GM23338 (cell line): ENCODE results near the gene SRCIN1. TPM values are rescaled to one million over a fixed set of nuclear protein-coding genes. Genes with fewer than 3 reads are reported as not detected.

Experiments used
- ATAC-seq: fragments of 200-7000 bp; cut with Tn5 transposase; 3 replicates; pipeline ENCODE4 v1.9.1; 2020
- DNase-seq: peaks from one replicate; pipeline ENCODE4 v3.0.0-alpha.2; 2015; ENCODE audit warnings: low spot score
- H2AFZ ChIP-seq: fragments of 200-600 bp; sonication (generic); 2 replicates; pipeline ENCODE4 v1.8.0; 2016; ENCODE audit warnings: antibody characterized with exemption, mild to moderate bottlenecking, moderate library complexity
- H3F3A ChIP-seq: fragments of 200-600 bp; sonication (generic); replicated peaks from 2 replicates; pipeline ENCODE4 v1.8.0; 2017; ENCODE audit warnings: antibody characterized with exemption, mixed run types, low read depth
- H3K27ac ChIP-seq: fragments of 200-600 bp; sonication (generic); 2 replicates; pipeline ENCODE4 v1.6.1; 2016; ENCODE audit warnings: low read depth
- H3K27me3 ChIP-seq: fragments of 200-600 bp; sonication (generic); 2 replicates; pipeline ENCODE4 v1.8.0; 2016; ENCODE audit warnings: mild to moderate bottlenecking, mixed run types, moderate library complexity; ENCODE audit not compliant: insufficient read depth
- H3K36me3 ChIP-seq: fragments of 200-600 bp; sonication (generic); 2 replicates; pipeline ENCODE4 v1.8.0; 2016; ENCODE audit warnings: mild to moderate bottlenecking; ENCODE audit not compliant: insufficient read depth
- H3K4me1 ChIP-seq: fragments of 200-600 bp; sonication (generic); 2 replicates; pipeline ENCODE4 v1.8.0; 2016; ENCODE audit warnings: mild to moderate bottlenecking, moderate library complexity; ENCODE audit not compliant: insufficient read depth
- H3K4me2 ChIP-seq: fragments of 200-600 bp; sonication (generic); 2 replicates; pipeline ENCODE4 v1.7.1; 2017; ENCODE audit warnings: mixed run types
- H3K4me3 ChIP-seq: fragments of 200-600 bp; sonication (generic); 2 replicates; pipeline ENCODE4 v1.6.1; 2016; ENCODE audit warnings: mixed run types
- H3K79me2 ChIP-seq: fragments of 200-600 bp; sonication (generic); replicated peaks from 2 replicates; pipeline ENCODE4 v1.8.0; 2017; ENCODE audit warnings: mild to moderate bottlenecking; ENCODE audit not compliant: insufficient read depth
- H3K9me2 ChIP-seq: fragments of 200-600 bp; sonication (generic); 2 replicates; pipeline ENCODE4 v1.8.0; 2017; ENCODE audit not compliant: insufficient read depth
- H4K20me1 ChIP-seq: fragments of 200-600 bp; sonication (generic); replicated peaks from 2 replicates; pipeline ENCODE4 v1.8.0; 2017; ENCODE audit warnings: mild to moderate bottlenecking; ENCODE audit not compliant: insufficient read depth
- H3K27ac Mint-ChIP-seq: 2 replicates; pipeline ENCODE4 v1.8.0; 2020; ENCODE audit warnings: inconsistent platforms, mild to moderate bottlenecking, moderate library complexity, mixed read lengths
- H3K27me3 Mint-ChIP-seq: 3 replicates; pipeline ENCODE4 v1.8.0; 2022; ENCODE audit warnings: low read depth, mild to moderate bottlenecking, moderate library complexity, mixed read lengths, inconsistent platforms; ENCODE audit not compliant: insufficient read depth, poor library complexity
- H3K36me3 Mint-ChIP-seq: 3 replicates; pipeline ENCODE4 v1.8.0; 2021; ENCODE audit warnings: low read depth, mild to moderate bottlenecking, inconsistent platforms, moderate library complexity, mixed read lengths
- H3K4me1 Mint-ChIP-seq: 3 replicates; pipeline ENCODE4 v1.8.0; 2020; ENCODE audit warnings: mild to moderate bottlenecking, inconsistent platforms, mixed read lengths
- H3K4me3 Mint-ChIP-seq: 3 replicates; pipeline ENCODE4 v1.8.0; 2021; ENCODE audit warnings: moderate library complexity, mild to moderate bottlenecking, inconsistent platforms, mixed read lengths
- H3K9me3 Mint-ChIP-seq: 3 replicates; pipeline ENCODE4 v1.8.0; 2020; ENCODE audit warnings: moderate library complexity, mild to moderate bottlenecking, inconsistent platforms, mixed read lengths
- CREB1 ChIP-seq: fragments of 250-450 bp; sonication (Bioruptor Pico); IDR thresholded peaks from 2 replicates; pipeline ENCODE4 v1.5.0; 2020; ENCODE audit warnings: low read depth, mild to moderate bottlenecking, moderate library complexity
- EZH2 ChIP-seq: fragments of 200-600 bp; sonication (generic); IDR thresholded peaks from one replicate; pipeline ENCODE4 v1.8.0; 2017; ENCODE audit warnings: antibody characterized with exemption, mild to moderate bottlenecking, low read depth; ENCODE audit not compliant: unreplicated experiment
- EZH2phosphoT487 ChIP-seq: fragments of 200-600 bp; sonication (generic); IDR thresholded peaks from one replicate; pipeline ENCODE4 v1.8.1; 2018; ENCODE audit warnings: antibody characterized with exemption; ENCODE audit not compliant: unreplicated experiment
- JUNB ChIP-seq: IDR thresholded peaks from one replicate; pipeline ENCODE4 v1.6.1; 2016; ENCODE audit warnings: antibody characterized with exemption; ENCODE audit not compliant: unreplicated experiment
- NANOG ChIP-seq: IDR thresholded peaks from 2 replicates; pipeline ENCODE4 v1.6.1; 2016; ENCODE audit warnings: antibody characterized with exemption, borderline replicate concordance
- POLR2AphosphoS5 ChIP-seq: IDR thresholded peaks from 2 replicates; pipeline ENCODE4 v1.6.1; 2016; ENCODE audit warnings: antibody characterized with exemption, low read depth
- STAT1 ChIP-seq: IDR thresholded peaks from one replicate; pipeline ENCODE4 v1.6.1; 2016; ENCODE audit warnings: antibody characterized with exemption; ENCODE audit not compliant: unreplicated experiment
- ZNF114 ChIP-seq: fragments of 250-450 bp; sonication (Bioruptor Pico); IDR thresholded peaks from 2 replicates; pipeline ENCODE4 v1.5.0; 2020; ENCODE audit warnings: mild to moderate bottlenecking, moderate library complexity
- ZNF331 ChIP-seq: fragments of 250-450 bp; sonication (Bioruptor Pico); IDR thresholded peaks from 2 replicates; pipeline ENCODE4 v1.5.0; 2020; ENCODE audit warnings: low read depth, mild to moderate bottlenecking, moderate library complexity
- polyA plus RNA-seq: library from polyadenylated mRNA; unstranded; fragments of >200 nt; fragmentation: Nextera tagmentation; extraction: Ambion mirVana; gene quantifications from 2 replicates; pipeline ENCODE4 v1.2.1, GENCODE V29; 2016
- total RNA-seq: library from RNA; depleted of rRNA; stranded (reverse); fragments of >200 nt; shearing (Covaris generic); gene quantifications from 2 replicates; pipeline ENCODE4 v1.2.3, GENCODE V29; 2014
- TF ChIP-seq, protein P1 (sequence below), 2 experiments: fragments of 200-600 bp in 1 of 2; sonication (generic) in 1 of 2; conservative IDR thresholded peaks; 2 replicates each; pipeline versions ENCODE4 v1.5.1 to v1.6.1; 2016 to 2017; ENCODE audit warnings: antibody characterized with exemption in 2 of 2, low read depth in 2 of 2, mild to moderate bottlenecking in 2 of 2, moderate library complexity in 1 of 2
- TF ChIP-seq, protein P2 (sequence below): IDR thresholded peaks from 2 replicates; pipeline ENCODE4 v1.6.1; 2016; ENCODE audit warnings: antibody characterized with exemption
- TF ChIP-seq, protein P3 (sequence below): fragments of 250-450 bp; sonication (Bioruptor Pico); IDR thresholded peaks from 2 replicates; pipeline ENCODE4 v1.5.0; 2020; ENCODE audit warnings: mild to moderate bottlenecking, moderate library complexity
- TF ChIP-seq, protein P4 (sequence below): IDR thresholded peaks from one replicate; pipeline ENCODE4 v1.6.1; 2018; ENCODE audit warnings: antibody characterized with exemption; ENCODE audit not compliant: unreplicated experiment

The SRCIN1 gene
- total and polyA plus RNA-seq, 2 experiments from 2014 or later: 0.87 to 2.2 TPM

DNA sequence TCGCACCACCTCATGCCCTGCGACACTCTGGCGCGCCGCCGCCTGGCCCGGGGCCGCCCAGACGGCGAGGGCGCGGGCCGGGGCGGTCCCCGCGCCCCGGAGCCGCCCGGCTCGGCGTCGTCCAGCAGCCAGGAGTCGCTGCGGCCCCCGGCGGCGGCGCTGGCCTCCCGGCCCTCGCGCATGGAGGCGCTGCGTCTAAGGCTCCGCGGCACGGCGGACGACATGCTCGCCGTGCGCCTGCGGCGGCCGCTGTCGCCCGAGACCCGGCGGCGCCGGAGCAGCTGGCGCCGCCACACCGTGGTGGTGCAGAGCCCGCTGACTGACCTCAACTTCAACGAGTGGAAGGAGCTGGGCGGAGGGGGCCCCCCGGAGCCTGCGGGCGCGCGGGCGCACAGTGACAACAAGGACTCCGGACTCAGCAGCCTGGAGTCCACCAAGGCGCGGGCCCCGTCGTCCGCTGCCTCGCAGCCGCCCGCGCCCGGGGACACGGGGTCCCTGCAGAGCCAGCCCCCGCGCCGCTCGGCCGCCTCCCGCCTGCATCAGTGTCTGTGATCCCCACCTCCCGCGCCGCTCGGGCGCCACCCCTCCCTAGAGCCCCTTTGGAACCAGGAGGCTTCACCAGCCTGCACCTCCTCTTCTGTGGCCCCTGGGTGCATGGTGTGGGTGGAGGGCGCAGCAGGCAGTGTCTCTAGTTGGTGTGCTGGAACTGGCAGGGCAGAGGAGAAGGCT is 95.2 kb downstream of the SRCIN1 start:
- Histone ChIP-seq H3F3A (peaks cover 35% of the 10 kb centered on the region), H3K4me3 (peak overlapping the region; percentile 74), H3K36me3 (no peaks in the 10 kb centered on the region), H4K20me1 (no peaks in the 10 kb centered on the region; the same call in 1 of the 2 replicates), H3K4me2 (peak overlapping the region; percentile 95), H3K4me1 (peaks cover 31% of the 10 kb centered on the region), H2AFZ (no peak overlapping the region), H3K79me2 (no peaks in the 10 kb centered on the region), H3K27ac (no peak overlapping the region), H3K27me3 (peaks cover 21% of the 10 kb centered on the region), H3K9me2 (no peaks in the 10 kb centered on the region)
- ATAC-seq (peak; percentile 36), DNase-seq (peak; percentile 82)
- peaks cover 42% of the 10 kb centered on the region for H3K4me1 Mint-ChIP-seq
- H3K27ac Mint-ChIP-seq: no peak overlapping the region
- TF ChIP-seq EZH2phosphoT487: no peak
- TF ChIP-seq, protein P1, sequence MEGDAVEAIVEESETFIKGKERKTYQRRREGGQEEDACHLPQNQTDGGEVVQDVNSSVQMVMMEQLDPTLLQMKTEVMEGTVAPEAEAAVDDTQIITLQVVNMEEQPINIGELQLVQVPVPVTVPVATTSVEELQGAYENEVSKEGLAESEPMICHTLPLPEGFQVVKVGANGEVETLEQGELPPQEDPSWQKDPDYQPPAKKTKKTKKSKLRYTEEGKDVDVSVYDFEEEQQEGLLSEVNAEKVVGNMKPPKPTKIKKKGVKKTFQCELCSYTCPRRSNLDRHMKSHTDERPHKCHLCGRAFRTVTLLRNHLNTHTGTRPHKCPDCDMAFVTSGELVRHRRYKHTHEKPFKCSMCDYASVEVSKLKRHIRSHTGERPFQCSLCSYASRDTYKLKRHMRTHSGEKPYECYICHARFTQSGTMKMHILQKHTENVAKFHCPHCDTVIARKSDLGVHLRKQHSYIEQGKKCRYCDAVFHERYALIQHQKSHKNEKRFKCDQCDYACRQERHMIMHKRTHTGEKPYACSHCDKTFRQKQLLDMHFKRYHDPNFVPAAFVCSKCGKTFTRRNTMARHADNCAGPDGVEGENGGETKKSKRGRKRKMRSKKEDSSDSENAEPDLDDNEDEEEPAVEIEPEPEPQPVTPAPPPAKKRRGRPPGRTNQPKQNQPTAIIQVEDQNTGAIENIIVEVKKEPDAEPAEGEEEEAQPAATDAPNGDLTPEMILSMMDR (conservative IDR thresholded peaks at IDR 0.05; ENCODE audit: low read depth in 2 of 2): peak in 1 of 2 experiments; percentile 52; a peak in 2 of 4 replicates
- TF ChIP-seq EZH2: no peak
- TF ChIP-seq, protein P2, sequence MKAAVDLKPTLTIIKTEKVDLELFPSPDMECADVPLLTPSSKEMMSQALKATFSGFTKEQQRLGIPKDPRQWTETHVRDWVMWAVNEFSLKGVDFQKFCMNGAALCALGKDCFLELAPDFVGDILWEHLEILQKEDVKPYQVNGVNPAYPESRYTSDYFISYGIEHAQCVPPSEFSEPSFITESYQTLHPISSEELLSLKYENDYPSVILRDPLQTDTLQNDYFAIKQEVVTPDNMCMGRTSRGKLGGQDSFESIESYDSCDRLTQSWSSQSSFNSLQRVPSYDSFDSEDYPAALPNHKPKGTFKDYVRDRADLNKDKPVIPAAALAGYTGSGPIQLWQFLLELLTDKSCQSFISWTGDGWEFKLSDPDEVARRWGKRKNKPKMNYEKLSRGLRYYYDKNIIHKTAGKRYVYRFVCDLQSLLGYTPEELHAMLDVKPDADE: 0 out of 2 replicates have a peak, but pooled peaks have one; percentile 14
- TF ChIP-seq, protein P3, sequence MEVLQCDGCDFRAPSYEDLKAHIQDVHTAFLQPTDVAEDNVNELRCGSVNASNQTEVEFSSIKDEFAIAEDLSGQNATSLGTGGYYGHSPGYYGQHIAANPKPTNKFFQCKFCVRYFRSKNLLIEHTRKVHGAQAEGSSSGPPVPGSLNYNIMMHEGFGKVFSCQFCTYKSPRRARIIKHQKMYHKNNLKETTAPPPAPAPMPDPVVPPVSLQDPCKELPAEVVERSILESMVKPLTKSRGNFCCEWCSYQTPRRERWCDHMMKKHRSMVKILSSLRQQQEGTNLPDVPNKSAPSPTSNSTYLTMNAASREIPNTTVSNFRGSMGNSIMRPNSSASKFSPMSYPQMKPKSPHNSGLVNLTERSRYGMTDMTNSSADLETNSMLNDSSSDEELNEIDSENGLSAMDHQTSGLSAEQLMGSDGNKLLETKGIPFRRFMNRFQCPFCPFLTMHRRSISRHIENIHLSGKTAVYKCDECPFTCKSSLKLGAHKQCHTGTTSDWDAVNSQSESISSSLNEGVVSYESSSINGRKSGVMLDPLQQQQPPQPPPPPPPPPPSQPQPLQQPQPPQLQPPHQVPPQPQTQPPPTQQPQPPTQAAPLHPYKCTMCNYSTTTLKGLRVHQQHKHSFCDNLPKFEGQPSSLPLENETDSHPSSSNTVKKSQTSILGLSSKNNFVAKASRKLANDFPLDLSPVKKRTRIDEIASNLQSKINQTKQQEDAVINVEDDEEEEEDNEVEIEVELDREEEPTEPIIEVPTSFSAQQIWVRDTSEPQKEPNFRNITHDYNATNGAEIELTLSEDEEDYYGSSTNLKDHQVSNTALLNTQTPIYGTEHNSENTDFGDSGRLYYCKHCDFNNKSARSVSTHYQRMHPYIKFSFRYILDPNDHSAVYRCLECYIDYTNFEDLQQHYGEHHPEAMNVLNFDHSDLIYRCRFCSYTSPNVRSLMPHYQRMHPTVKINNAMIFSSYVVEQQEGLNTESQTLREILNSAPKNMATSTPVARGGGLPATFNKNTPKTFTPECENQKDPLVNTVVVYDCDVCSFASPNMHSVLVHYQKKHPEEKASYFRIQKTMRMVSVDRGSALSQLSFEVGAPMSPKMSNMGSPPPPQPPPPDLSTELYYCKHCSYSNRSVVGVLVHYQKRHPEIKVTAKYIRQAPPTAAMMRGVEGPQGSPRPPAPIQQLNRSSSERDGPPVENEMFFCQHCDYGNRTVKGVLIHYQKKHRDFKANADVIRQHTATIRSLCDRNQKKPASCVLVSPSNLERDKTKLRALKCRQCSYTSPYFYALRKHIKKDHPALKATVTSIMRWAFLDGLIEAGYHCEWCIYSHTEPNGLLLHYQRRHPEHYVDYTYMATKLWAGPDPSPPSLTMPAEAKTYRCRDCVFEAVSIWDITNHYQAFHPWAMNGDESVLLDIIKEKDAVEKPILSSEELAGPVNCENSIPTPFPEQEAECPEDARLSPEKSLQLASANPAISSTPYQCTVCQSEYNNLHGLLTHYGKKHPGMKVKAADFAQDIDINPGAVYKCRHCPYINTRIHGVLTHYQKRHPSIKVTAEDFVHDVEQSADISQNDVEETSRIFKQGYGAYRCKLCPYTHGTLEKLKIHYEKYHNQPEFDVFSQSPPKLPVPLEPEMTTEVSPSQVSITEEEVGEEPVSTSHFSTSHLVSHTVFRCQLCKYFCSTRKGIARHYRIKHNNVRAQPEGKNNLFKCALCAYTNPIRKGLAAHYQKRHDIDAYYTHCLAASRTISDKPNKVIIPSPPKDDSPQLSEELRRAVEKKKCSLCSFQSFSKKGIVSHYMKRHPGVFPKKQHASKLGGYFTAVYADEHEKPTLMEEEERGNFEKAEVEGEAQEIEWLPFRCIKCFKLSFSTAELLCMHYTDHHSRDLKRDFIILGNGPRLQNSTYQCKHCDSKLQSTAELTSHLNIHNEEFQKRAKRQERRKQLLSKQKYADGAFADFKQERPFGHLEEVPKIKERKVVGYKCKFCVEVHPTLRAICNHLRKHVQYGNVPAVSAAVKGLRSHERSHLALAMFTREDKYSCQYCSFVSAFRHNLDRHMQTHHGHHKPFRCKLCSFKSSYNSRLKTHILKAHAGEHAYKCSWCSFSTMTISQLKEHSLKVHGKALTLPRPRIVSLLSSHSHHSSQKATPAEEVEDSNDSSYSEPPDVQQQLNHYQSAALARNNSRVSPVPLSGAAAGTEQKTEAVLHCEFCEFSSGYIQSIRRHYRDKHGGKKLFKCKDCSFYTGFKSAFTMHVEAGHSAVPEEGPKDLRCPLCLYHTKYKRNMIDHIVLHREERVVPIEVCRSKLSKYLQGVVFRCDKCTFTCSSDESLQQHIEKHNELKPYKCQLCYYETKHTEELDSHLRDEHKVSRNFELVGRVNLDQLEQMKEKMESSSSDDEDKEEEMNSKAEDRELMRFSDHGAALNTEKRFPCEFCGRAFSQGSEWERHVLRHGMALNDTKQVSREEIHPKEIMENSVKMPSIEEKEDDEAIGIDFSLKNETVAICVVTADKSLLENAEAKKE (CRISPR knock-in tag): no peak
- TF ChIP-seq ZNF114 (CRISPR knock-in tag): no peak
- TF ChIP-seq NANOG: no peak
- no peak for TF ChIP-seq ZNF331 (CRISPR knock-in tag)
- no peak for TF ChIP-seq STAT1
- no peak; the same call in 1 of the 2 replicates for TF ChIP-seq POLR2AphosphoS5
- TF ChIP-seq CREB1 (CRISPR knock-in tag): no peak; the same call in 1 of the 2 replicates
- TF ChIP-seq, protein P4, sequence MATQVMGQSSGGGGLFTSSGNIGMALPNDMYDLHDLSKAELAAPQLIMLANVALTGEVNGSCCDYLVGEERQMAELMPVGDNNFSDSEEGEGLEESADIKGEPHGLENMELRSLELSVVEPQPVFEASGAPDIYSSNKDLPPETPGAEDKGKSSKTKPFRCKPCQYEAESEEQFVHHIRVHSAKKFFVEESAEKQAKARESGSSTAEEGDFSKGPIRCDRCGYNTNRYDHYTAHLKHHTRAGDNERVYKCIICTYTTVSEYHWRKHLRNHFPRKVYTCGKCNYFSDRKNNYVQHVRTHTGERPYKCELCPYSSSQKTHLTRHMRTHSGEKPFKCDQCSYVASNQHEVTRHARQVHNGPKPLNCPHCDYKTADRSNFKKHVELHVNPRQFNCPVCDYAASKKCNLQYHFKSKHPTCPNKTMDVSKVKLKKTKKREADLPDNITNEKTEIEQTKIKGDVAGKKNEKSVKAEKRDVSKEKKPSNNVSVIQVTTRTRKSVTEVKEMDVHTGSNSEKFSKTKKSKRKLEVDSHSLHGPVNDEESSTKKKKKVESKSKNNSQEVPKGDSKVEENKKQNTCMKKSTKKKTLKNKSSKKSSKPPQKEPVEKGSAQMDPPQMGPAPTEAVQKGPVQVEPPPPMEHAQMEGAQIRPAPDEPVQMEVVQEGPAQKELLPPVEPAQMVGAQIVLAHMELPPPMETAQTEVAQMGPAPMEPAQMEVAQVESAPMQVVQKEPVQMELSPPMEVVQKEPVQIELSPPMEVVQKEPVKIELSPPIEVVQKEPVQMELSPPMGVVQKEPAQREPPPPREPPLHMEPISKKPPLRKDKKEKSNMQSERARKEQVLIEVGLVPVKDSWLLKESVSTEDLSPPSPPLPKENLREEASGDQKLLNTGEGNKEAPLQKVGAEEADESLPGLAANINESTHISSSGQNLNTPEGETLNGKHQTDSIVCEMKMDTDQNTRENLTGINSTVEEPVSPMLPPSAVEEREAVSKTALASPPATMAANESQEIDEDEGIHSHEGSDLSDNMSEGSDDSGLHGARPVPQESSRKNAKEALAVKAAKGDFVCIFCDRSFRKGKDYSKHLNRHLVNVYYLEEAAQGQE: no peak
- no peak for TF ChIP-seq JUNB
- H3K9me3 Mint-ChIP-seq: 0 out of 3 replicates have a peak, but pooled peaks cover 4% of the 10 kb centered on the region
- peak overlapping the region; percentile 70 for H3K4me3 Mint-ChIP-seq
- peaks cover 17% of the 10 kb centered on the region for H3K36me3 Mint-ChIP-seq
- H3K27me3 Mint-ChIP-seq: peaks cover 47% of the 10 kb centered on the region
